K562 treated with DMSO at 1 percent for 12 hours (cell line): ENCODE results near the gene IPMK. TPM values are rescaled to one million over a fixed set of nuclear protein-coding genes. Genes with fewer than 3 reads are reported as not detected.

Source experiments
- total RNA-seq: library from RNA; unstranded; fragments of 300-600 nt; gene quantifications from 2 replicates; pipeline ENCODE4 v1.2.3, GENCODE V29; 2022; ENCODE audit not compliant: insufficient read depth

The IPMK gene
- 0.80 and 3.7 TPM in 2 replicates for total RNA-seq

GRCh38 chr10:58267713-58268453 lies at the start of gene IPMK:
IPMK (minus strand) TSS chr10:58267894; CDS start chr10:58267611, 283 bp downstream.

DNA sequence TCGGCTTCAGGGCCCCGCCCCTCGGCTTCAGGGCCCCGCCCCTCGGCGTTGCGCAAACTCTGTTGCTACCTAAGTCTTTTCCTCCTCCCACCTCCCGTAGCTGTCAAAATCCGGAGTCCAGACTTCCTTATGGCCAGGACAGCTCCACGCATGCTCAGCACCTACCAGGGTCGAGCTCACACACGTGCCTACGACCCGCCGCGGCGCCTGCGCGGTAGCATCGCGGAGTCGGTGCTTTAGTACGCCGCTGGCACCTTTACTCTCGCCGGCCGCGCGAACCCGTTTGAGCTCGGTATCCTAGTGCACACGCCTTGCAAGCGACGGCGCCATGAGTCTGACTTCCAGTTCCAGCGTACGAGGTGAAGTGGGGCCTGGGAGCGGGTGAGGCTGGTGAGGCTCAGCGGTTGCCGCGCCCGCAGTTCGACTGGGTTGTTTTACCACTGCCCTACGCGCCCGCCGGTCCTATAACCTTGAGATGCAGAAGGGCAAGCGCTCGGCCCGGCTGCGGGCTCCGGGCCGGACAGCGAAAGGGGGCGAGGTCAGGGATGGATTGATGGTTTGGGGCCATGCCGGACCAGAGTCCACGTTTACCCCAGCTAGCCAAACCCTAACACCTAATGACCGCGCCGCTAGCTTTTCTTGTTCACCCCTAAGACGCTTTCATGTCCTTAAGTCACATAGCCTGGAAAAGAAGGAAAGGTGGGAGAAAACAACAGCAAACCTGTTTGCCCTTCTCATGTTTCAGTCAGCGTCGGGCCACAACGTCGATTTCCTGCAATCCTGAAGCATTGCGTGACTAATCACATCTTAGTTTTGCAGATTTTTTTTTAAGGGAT lies 1.5 kb upstream of the IPMK start, which contains the start of gene CISD1:
Gene CISD1, plus strand, starts transcription at position 217 of the 836 bp plus-strand sequence. Its CDS starts 112 bp downstream, at position 329.

Other genes starting within 250 kb of the IPMK start
- 27.5 and 31.3 TPM in 2 replicates for gene CISD1, start 1.3 kb upstream of the IPMK start, total RNA-seq
- 7.1 and 14.7 TPM in 2 replicates for gene UBE2D1, start 67.1 kb upstream of the IPMK start, total RNA-seq
- 30.6 and 71.0 TPM in 2 replicates for gene TFAM, start 117.5 kb upstream of the IPMK start, total RNA-seq
- not detected in 2 replicates for gene BICC1, start 245.0 kb upstream of the IPMK start, total RNA-seq